ENCODE results near the gene UIMC1. TPM values are rescaled to one million over a fixed set of nuclear protein-coding genes. Genes with fewer than 3 reads are reported as not detected.
"Not testable (repeated sequence)": the region's sequence is repeated elsewhere in the genome, so short reads cannot be mapped to it uniquely, and the experiment has no call there.

The UIMC1 gene
- polyA plus RNA-seq, 5 donors = 37.9 to 54.2 (median 43.0) TPM

DNA sequence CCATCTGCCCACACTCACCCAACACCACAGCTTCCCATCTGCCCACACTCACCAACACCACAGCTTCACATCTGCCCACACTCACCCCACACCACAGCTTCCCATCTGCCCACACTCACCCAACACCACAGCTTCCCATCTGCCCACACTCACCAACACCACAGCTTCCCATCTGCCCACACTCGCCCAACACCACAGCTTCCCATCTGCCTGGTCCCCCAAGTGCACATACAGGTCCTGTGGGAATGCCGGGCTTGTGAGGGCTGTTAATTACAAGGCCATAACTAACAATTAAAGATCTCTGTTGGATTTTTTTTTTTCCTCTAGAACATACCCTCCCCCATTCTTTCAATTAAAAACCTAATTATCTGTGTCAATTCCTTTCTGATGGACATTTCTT, 133.6 kb downstream of the UIMC1 start:
- not testable (repeated sequence) for DNase-seq

DNA sequence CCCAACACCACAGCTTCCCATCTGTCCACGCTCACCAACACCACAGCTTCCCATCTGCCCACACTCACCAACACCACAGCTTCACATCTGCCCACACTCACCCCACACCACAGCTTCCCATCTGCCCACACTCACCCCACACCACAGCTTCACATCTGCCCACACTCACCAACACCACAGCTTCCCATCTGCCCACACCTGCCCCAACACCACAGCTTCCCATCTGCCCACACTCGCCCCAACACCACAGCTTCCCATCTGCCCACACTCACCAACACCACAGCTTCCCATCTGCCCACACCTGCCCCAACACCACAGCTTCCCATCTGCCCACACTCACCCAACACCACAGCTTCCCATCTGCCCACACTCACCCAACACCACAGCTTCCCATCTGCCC, 134.0 kb downstream of the UIMC1 start:
- DNase-seq = not testable (repeated sequence)

DNA sequence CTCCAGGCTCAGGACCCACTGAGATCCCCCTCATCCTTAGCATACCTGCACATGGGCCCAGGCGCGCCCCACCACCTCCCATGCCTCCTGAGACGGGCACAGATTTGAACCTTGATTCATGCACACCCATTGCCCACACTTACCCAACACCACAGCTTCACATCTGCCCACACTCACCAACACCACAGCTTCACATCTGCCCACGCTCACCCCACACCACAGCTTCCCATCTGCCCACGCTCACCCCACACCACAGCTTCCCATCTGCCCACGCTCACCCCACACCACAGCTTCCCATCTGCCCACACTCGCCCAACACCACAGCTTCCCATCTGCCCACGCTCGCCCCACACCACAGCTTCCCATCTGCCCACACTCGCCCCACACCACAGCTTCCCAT, 135.9 kb downstream of the UIMC1 start:
- DNase-seq = not testable (repeated sequence)

DNA sequence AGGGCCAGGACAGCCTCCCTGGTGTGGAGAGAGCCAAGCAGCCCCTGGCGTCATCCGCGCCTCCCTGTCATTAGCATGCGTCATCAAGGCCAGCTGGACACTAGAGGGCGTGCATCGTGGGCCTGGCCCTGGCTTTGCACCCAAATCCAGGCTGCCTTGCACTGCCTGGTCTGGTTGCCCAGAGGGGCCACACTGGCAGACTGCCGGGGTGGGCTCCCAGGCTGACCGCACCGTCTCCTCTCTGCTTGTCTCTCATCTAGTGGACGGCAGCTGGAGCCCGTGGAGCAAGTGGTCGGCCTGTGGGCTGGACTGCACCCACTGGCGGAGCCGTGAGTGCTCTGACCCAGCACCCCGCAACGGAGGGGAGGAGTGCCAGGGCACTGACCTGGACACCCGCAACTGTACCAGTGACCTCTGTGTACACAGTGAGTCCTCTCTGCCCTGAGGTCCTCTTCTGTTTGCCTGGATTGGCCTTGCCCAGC, 136.4 kb downstream of the UIMC1 start:
- peak; percentile 15 to 23 for DNase-seq

DNA sequence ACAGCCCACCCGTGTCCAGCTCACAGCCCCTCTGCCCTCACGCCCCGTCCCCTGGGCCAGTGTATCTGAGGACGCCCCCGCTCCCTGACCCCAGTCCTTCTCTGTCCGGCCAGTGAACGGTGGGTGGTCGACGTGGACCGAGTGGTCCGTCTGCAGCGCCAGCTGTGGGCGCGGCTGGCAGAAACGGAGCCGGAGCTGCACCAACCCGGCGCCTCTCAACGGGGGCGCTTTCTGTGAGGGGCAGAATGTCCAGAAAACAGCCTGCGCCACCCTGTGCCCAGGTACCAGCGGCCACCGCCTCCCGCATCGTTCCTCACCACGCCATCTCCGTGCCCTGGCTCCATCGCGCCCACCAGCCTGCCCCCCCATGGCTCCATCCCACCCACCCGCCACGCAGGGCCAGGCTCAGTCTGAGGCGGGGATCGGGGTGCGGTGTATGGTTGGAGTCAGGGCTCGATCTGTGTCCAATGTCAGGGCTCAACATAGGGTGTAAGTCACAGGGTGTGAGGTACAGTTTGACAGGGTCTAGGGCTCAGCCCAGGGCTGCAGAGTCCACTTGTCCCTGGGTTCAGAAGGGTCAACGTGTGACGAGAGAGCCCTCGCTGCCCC, 137.0 kb downstream of the UIMC1 start:
- DNase-seq = no peak

DNA sequence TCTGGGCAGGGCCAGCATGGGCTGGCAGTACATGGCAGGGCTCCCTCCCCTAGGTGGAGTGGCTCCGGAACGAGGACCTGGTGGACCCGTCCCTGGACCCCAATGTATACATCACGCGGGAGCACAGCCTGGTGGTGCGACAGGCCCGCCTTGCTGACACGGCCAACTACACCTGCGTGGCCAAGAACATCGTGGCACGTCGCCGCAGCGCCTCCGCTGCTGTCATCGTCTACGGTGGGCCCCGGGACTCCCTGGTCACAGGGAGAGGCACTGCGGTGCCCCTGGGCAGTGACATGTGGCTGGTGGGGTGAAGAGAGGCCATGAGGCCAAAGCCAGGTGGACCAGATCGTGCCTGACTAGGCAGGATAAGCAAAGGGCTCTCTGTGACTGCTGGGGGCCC, 137.8 kb downstream of the UIMC1 start:
- no peak for DNase-seq

DNA sequence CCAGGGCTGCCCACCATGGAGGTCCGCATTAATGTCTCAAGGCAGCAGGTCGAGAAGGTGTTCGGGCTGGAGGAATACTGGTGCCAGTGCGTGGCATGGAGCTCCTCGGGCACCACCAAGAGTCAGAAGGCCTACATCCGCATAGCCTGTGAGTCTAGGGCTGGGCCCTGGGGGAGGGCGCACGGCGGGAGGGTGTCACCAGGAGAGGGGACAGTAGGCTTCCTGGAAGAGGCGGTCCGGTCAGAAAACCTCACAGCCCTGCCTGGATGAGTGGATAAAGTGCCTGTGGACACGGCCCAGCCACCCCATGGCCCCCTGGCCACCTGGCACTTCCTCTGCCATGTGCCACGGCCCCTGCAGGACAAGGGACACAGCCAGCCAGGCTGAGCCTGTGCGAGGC, 138.5 kb downstream of the UIMC1 start:
- no peak for DNase-seq

DNA sequence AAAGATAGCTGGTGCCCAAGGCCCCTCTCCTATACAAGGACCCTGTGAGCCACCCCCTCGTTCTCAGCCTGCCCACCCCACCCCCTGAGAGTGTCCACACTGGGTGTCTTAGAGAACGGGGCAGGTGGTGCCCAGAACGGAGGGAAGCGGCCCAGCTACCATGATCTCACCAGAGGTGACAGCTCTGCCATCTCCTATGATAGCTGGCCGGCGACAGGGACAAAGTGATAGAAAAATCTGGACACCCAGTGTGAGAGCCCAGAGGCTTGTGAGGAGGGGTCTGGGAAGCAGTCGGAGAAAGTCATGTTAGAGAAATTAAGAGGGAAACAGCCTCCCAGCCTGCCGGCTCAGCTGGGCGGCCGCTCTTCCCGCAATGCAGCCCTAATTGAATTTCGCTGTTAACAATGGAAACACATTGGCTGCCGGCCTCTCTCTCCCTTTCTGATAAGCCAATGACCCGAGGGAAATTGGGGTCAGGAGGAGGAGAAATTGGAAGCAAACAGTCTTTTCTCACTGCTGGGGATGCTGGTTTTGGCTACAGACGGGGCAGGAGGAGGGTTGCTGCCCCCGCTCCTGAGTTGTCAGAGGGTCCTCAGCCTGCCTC, 139.8 kb downstream of the UIMC1 start:
- no peak for DNase-seq

DNA sequence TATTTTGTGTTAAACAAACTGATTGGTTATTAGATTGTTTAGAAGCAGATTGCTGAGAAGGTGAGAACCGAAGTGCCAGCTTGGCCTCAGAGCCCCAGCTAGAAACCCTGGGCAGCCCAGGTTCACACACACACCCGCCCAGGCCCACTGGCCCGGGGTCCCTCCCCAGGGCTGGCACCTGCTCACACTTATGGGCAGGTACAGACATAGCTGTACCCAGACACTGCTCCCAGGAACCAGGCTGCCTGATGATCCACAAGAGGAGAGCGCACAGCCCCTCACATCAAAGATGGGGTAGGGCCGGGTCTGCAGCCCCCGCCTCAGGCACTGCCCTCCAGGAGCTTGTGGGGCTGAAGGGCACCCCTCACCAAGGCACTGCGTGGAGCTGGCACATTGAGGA, 140.6 kb downstream of the UIMC1 start:
- DNase-seq = no peak

DNA sequence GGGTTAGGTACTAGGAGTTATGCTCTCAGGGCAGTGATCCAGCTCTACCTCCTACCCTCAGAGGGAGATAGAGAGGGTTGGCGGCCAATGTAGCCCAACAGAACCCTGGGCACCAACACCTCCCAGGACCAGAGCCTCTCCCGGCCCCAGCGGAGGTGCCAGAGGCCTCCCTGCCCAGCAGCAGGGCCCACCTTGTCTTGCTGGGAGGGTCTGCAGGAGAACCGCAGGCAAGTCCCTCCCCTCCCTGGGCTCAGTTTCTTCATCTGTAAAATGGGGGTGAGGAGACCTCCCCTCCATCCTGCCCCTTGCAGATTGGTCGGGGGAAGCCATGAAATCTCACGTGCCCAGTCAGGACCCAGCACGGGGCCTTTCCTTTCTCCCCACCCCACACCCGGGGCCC, 141.8 kb downstream of the UIMC1 start:
- DNase-seq = no peak

DNA sequence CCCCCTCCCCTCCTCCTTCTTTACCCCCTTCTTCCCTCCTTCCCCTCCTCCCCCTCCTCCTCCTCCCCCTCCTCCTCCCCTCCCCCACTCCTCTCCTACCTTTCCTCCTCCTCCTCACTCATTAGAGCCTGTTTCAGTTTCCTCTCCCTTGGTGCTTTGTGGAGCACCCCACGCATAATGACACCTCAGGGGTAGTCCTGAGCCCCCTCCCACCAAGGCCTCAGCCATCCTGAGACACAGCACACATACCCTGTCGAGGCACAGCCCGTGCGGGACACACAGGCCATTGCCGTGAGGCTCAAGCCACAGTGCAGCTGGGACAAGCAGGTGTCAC, 142.8 kb downstream of the UIMC1 start:
- DNase-seq = no peak

DNA sequence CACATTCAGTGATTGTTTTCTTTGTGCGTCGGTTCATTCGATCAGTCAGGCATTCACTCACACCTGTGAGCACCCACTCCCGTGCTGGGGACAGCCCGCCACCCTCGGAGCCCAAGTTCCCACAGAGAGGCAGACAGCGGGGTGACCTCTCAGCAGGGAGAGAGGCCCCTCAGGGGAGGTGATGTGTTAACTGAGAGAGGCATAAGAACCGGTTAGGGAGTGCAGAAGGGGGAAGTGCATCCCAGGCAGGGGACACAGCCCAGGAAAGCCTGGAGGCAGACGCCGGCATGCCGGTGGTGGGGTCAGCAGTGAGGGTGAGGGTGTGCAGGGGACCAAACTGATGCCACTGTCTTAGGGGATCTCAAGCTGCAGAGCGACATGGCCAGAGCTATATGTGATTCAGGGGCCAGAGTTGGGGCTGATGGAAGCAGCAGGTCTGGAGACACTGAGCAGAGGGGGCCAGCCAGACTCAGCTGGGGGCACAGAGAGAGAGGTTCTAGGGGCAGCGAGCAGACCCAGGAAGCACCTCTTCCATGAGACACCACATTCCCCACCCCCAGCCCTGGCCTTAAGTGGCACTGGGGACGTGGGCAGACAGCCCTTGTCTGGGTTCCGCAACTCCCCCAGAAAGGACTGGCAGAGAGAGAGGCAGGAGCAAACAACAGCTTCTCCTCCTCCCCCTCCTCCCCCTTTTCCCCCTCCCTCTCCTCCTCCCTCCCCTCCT, 143.4 kb downstream of the UIMC1 start:
- DNase-seq = no peak

DNA sequence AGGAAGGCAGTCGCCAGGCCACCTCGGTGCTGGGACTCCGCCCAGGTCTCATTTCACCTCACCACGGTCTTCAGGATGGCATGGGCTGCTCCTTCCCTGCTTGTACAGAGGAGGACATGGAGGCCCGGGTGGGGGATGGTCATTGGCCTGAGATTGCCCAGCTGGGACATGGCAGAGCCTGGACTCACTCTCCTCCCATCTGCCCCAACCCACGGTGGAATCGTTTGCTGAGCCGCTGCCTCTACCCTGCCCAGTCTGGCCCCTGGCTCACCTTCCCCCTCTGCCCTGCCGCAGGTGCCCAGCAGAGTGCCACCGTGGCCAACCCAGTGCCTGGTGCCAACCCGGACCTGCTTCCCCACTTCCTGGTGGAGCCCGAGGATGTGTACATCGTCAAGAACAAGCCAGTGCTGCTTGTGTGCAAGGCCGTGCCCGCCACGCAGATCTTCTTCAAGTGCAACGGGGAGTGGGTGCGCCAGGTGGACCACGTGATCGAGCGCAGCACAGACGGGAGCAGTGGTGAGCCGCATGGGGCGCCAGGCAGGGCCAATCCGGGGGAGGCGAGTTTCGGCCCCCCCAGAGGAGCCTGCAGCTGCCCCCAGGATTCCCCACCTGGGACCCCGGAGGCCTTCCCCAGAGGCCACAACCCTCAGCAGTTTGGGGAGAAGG, 144.1 kb downstream of the UIMC1 start:
- DNase-seq = no peak

DNA sequence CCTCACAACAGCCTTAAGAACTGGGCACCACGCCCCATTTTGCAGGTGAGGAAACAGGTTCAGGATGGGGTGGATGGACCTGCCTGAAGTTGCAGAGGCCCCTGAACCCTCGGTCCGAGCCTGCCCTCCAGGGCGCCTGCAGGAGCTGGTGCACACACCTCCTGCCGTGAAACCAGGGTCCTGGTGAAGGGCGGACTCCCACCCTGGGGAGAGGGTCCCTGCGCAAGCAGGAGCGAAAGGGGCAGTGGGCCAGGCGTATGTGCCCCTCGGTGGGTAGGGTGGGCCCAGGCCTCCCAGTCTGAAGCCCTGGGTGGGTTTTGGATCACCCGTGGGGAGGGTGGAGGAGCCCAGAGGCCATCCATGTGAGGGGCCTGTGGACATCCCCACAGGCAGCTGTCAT, 145.3 kb downstream of the UIMC1 start:
- DNase-seq = no peak

DNA sequence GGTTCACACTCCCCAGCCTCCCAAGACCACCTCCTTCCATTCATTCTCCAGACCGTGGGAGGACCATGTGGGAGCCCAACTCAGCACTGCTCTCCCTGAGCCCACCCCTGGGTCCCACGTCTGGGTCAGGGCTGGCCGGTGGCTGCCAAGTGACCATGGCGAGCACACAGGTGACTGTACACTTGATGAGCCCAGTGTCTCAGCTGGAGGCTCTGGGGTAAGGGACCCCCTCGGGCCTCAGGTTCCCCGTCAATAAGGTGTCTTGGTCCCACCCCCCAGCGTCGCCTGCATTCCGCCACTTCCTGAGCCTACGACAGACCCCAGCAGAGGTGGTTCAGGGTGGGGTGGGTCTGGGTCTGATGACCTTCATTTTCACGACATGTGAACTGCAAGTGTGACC, 146.2 kb downstream of the UIMC1 start:
- DNase-seq = no peak

DNA sequence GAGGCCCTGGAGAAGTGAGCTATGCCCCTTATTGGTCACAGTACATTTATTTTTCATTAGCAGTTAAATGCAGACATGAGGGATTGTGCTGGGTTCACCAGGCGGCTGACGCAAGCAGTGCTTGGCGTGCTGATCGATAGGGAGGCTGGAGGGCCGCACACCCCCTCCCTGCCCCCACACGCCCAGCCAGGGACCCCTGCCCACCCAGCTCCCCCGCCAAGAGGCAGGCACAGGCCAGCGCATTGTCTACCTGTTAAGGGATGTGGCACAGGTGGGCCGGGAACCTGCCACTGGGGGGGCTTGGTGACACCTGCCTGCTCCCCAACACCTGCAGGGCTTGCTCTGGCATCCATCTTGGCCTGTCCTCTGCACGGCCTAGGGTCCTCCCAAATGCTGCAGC, 146.7 kb downstream of the UIMC1 start:
- no peak for DNase-seq

DNA sequence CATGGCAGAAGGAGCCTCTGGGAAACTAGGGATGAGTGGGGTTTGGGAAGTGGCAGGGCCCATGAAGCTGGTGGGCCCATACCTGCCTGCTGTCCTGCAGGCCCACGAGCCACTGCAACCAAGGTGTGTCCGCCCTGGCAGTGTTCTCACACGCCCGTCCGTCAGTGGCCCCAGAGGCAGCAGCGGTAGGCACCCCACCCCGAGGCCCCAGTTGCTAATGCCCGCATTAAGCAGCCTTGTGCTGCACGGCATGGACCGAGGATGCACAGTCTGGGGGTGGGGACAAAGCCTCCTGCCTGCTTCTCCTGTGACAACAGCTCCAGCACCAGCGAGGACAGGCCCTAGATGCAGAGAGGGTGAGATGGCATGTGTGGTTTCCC, 148.7 kb downstream of the UIMC1 start:
- no peak for DNase-seq

DNA sequence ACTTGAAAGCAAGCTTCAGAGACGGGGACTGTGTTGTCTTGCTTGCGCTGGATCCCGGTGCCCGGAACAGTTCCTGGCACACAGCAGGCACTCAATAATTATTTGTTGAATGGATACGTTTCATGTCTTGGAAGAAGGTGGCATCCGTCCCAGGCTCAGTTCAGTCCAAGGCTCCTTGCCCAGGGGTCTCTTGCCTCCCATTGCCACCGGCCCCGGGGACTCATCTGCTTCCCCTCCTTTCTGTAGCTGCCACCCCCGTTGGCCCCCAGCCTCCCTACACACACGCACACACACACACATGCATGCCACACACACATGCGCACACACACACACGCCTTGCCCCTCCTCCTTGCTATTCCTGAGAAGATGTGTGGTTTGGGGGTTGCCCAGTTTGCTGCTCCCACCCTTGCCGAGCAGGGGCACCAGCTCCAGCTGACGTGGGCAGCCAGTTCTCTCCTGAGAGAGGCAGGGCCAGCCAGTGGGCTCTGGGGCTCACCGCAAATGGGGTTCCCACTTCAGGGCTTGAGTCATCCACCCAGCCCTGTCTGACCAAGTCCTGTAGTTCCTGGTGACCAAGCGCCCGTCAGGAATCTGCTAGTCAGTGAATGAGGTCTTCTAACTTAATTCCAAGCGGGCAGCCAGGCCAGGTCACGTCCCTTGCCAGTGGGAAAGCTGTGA, 149.2 kb downstream of the UIMC1 start:
- DNase-seq = no peak

DNA sequence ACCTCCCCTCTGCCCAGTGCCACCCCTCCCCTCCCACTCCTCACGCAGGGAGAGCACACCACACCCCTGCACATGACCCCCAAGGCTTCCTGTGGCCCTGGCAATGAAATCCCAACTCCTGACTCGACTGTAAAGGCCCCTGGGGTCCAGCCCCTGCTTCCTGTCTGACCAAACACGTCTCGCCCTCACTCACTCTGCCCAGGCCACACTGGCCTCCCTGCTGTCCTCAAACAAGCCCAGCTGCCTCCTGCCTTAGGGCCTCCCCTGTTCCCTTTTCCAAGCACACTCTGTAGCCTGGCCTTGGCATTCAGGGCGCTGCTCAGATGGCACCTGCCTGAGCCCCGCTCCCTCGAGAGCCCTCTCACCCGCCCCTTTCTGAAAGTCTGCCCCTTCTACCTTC, 149.8 kb downstream of the UIMC1 start:
- DNase-seq = no peak

DNA sequence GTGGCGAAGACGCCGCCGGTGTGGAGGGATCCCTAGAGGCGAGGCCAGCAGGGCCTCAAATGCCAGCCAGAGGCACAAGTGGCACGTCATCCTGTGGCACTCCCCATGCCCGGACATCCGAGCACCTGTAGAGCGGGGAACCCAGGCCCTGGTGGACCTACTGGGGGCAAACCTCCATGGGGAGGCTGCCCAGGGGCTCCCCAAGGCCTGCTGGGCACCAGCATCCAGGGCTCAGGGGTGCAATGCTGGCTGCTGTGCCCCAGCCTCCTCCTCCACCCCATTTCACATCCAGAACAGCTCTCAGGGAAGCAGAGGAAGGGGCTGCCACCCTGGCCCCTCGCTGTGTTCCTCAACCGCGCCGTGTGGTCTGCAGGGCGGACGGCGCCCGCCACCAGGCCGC, 151.0 kb downstream of the UIMC1 start:
- DNase-seq = no peak
